ENCODE measurements around the gene ANKRD50.

The ANKRD50 gene, protein sequence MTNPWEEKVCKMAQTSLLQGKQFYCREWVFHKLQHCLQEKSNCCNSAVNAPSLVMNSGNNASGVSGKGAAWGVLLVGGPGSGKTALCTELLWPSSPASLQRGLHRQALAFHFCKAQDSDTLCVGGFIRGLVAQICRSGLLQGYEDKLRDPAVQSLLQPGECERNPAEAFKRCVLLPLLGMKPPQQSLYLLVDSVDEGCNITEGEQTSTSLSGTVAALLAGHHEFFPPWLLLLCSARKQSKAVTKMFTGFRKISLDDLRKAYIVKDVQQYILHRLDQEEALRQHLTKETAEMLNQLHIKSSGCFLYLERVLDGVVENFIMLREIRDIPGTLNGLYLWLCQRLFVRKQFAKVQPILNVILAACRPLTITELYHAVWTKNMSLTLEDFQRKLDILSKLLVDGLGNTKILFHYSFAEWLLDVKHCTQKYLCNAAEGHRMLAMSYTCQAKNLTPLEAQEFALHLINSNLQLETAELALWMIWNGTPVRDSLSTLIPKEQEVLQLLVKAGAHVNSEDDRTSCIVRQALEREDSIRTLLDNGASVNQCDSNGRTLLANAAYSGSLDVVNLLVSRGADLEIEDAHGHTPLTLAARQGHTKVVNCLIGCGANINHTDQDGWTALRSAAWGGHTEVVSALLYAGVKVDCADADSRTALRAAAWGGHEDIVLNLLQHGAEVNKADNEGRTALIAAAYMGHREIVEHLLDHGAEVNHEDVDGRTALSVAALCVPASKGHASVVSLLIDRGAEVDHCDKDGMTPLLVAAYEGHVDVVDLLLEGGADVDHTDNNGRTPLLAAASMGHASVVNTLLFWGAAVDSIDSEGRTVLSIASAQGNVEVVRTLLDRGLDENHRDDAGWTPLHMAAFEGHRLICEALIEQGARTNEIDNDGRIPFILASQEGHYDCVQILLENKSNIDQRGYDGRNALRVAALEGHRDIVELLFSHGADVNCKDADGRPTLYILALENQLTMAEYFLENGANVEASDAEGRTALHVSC (N-terminal part only)

DNA sequence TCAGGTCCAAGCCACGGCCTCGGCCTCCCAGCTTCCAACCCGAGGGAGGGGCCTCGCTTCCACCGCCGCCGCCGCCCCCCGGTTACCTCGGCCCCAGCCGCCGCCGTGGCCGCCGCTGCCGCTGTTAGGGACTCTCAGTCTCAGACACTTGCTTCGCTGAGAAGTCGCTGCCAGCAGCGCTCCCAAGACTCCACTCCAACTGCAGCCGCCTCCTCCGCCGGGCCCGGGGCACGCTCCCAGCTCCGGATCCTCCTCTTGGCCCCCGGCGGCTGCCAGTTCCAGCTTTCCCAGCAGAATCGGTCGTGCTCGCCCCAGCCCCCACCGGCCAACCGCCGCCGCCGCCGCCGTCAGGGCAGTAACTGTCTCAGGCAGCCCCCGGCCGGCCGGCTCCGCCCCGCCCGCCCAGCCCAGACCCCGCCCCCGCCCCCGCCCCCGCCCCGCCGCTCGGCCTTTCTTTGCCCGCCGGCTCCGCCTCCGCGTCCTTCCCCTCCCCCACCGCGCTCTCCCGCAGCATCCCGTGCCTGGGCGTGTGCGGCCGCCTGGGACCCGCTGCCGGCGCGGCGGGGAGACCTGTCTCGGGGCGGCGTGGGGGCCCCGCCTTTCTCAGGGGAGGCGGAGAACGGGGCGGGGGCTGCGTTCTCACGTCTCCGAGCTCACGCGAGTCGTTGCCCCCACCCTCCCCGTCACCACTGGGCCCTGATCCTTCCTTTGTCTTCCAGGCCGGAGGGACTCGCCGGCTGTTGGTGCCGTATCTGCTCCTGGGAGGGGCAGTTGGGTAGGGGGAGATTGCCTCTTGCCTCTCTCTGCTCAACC, at the start of gene ANKRD50:
Gene ANKRD50 (minus strand): TSS at position 361 of the 813 bp plus-strand sequence. CDS start 2,221 bp downstream, outside the sequence.
- peak; percentile 90 for DNase-seq (ENCODE audit: low read depth)

- DNase-seq (ENCODE audit: low read depth): no peak
These were observed 44.6 kb upstream of the ANKRD50 start for GRCh38 chr4:124757126-124757525.

GRCh38 chr4:124754681-124755080, 42.1 kb upstream of the ANKRD50 start:
- no peak for DNase-seq (ENCODE audit: low read depth)

DNA sequence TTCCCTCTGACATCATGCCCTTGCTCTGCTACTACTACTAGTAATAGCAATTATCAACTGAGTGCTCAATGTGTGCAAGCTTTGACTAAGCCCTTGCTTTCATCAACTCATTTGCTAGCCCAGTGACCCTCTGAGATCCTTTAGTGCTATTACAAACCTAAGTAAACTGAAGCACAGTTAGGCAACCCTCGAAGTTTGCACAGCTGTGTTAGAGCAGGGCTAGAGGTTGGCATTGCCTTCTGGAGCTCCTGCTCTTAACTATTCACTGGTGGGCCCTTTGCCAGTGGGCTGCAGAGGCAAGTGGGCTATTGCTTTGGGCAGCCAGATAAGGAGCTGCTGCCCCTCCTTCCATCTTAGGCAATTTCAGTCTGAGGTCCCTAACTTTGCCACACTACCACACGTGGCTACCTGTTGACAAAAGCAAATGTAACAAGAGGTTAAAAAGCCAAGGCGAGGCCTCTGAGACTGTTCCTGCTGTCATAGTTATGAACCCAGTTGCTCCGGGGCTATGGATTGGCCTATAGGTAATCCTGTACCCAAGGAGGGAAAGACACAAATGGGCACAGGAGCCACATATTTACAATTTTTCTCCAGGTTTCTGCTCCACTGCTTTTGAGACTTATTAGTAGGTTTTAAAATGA, 41.5 kb upstream of the ANKRD50 start:
- no peak for DNase-seq (ENCODE audit: low read depth)

GRCh38 chr4:124749421-124749820, 36.9 kb upstream of the ANKRD50 start:
- DNase-seq (ENCODE audit: low read depth): no peak

GRCh38 chr4:124748965-124749364, 36.4 kb upstream of the ANKRD50 start:
- DNase-seq (ENCODE audit: low read depth): no peak

DNA sequence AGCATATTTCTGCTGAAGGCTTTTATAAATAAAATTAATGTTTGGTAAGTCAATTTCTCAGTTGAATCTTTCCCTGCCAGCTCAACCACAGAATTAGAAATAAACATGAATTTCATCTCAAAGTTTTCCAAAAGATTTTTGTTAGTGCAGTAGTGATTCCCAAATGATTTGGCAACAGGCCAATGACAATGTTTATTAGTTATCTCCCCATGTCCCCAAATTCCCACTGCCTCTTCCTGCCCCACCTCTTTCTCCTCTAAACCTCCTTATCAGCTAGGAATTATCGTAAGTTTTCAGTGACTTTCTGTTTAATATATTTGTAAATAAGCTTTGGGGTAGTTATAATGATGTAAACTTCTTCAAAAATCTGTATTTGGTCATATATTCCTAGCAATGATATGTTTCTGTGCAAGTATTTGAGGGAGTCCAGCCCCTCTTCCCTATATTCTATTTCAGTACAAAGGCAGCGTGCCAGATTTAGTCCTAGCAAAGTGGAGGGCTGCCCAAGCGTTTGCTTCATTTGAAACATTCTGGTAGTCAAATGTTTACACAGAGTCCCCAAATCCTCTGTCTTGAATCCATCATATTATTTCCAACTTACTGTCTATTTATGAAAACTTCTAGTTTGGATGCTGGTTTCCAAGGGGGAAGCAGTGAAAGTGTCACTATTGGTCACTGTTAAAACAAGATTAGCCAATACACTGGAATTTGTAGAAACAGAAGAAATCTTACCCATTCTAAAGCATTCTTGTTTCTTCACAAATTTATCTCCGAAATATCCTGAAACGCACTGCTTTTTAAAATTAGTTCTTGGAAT, 33.7 kb upstream of the ANKRD50 start:
- no peak for DNase-seq (ENCODE audit: low read depth)

DNA sequence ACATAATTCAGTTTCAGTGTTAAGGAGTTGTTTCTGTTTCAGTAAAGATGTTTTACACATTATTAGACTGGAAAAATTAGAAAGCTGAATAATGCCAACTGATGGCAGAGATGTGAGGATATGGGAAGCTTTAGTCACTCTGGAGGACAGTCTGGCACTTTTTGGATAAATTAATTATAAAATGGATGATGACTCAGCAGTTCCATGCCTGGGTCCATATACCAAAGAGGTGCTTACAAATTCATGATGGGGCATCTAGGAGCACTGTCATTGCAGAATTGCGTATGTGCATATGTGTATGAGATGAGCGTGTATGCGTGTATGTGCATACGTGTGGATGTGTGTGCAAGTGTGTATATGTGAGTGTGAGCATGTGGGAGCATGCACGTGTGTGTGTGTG, 31.2 kb upstream of the ANKRD50 start:
- DNase-seq (ENCODE audit: low read depth): no peak

DNA sequence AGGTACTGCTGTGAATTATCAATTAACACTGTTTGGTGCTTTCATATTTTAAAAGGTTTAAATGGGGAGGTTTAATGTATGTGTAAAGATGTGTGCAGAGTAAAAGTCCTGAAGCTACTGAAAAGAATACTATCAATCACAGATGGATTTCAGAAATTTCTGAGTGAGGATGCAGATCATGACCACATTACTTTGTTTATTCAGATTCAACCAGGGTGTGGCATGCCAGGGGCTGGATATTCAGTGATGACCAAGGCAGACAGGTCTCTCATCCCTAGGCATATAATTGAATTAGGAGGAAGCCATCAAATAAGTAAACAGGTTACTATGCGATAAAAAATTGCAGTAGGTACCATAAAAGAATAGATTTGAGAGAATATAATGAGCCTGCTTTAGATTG, 28.0 kb upstream of the ANKRD50 start:
- no peak for DNase-seq (ENCODE audit: low read depth)

- DNase-seq (ENCODE audit: low read depth): no peak
These were observed 26.5 kb upstream of the ANKRD50 start for GRCh38 chr4:124738994-124739393.

DNA sequence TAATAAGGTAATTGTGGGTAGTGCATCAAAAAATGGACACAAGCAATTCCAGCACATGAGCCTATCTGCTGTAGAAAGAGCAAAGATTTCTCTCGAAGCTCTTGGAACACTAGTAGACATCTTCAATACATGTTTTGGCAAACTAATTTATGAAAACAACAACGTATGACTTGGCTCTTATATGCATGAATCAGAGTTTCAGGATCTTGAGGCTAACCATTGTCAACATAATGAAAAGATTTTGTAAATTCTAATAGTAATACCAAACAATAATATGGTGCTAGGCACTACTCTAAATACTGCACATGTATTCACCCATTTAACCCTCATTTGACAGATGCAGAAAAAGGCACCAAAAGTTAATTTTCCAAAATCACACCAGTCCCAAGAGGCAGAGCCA, 25.1 kb upstream of the ANKRD50 start:
- no peak for DNase-seq (ENCODE audit: low read depth)

GRCh38 chr4:124736526-124736925, 24.0 kb upstream of the ANKRD50 start:
- no peak for DNase-seq (ENCODE audit: low read depth)

- DNase-seq (ENCODE audit: low read depth): no peak
These were observed 14.9 kb upstream of the ANKRD50 start for GRCh38 chr4:124727331-124727890.

DNA sequence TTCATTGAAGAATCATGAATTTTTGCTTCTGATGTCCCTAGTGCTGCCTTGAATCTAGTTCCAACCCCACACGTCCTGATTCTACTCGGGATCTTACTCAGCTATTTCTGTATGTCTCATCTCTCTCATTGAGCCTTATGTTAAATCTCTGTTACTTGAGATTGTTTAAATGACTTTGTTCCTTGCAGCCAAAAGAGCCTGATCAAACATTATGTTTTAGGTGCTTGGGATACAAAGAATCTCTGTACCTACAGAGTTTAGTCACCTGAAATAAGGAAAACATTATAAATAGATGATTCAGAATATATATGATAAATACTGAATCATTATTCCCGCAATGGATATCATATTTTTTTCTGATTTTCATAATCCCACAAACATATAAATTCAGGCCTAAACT, 13.7 kb upstream of the ANKRD50 start:
- no peak for DNase-seq (ENCODE audit: low read depth)

GRCh38 chr4:124722071-124722470, 9.5 kb upstream of the ANKRD50 start:
- no peak for DNase-seq (ENCODE audit: low read depth)

DNA sequence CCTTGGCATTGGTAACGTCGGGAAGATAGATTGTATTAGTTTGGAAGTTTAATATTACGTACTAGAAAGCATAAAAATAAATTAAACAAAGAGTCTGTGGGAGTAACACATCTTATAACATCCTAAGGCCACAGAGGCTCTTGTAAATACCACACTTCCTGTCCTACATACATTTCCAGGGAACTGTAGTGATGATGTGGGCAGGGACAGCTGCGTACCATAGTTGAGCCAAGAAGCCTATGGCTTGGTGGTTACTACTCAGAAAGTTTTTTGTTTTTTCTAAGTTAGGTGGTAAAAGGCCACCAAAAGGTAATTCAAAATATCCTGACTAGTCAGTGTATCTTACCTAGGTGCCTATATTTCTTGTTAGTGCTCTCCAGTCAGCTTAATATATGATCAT, 4.6 kb upstream of the ANKRD50 start:
- DNase-seq (ENCODE audit: low read depth): no peak

- DNase-seq (ENCODE audit: low read depth): peak; percentile 53
These were observed 657 bp upstream of the ANKRD50 start for GRCh38 chr4:124713185-124713592.

- DNase-seq (ENCODE audit: low read depth): peak; percentile 39
These were observed 811 bp downstream of the ANKRD50 start for GRCh38 chr4:124711471-124712371.

GRCh38 chr4:124710911-124711310, 1.6 kb downstream of the ANKRD50 start:
- no peak for DNase-seq (ENCODE audit: low read depth)

Measured in GM04504 (cell line).